GF-D8 (cell line): Measurements from ENCODE around the gene SCN1B.
A peak's percentile ranks its signal among the peaks of the same experiment; 100 is the strongest.
"Not testable (repeated sequence)": the region's sequence is repeated elsewhere in the genome, so short reads cannot be mapped to it uniquely, and the experiment has no call there.

Experiments
- DNase-seq: peaks from one replicate; lab custom pipeline; 2025; lab: John Stamatoyannopoulos, UW

The SCN1B gene

GRCh38 chr19:35000647-35001501 is 29.4 kb upstream of the SCN1B start:
- peak; percentile 50 for DNase-seq

GRCh38 chr19:35002037-35002535 is 28.2 kb upstream of the SCN1B start:
- no peak for DNase-seq

- no peak for DNase-seq
Observed at GRCh38 chr19:35004517-35005255, 25.6 kb upstream of the SCN1B start.

GRCh38 chr19:35005256-35005977 is 24.9 kb upstream of the SCN1B start:
- no peak for DNase-seq

DNA sequence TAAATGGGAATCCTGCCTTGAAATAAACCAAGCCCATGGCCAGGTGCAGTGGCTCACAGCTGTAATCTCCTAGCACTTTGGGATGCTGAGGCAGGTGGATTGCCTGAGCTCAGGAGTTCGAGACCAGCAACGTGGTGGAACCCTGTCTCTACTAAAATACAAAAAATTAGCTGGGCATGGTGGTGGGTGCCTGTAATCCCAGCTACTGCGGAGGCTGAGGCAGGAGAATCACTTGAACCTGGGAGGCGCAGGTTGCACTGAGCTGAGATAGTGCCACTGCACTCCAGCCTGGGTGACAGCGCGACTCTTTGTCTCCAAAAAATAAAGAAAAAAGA is 24.3 kb upstream of the SCN1B start:
- not testable (repeated sequence) for DNase-seq

- no peak for DNase-seq
Observed at GRCh38 chr19:35006342-35006998, 23.8 kb upstream of the SCN1B start.

DNA sequence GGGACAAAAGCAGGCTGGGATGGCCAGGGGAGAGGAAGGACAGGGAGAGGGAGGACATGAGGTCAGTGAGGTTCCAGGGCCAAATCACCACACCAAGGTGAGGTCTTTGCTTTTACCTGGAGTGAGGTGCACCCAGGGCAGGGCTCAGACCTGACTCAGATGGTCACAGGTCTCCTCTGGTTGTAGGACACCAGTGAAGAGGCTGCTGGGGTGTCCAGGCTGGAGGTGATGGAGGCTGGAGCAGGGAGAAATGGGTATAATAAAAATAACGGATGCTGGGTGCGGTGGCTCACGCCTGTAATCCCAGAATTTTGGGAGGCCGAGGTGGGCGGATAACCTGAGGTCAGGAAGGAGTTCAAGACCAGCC is 23.3 kb upstream of the SCN1B start:
- no peak for DNase-seq

GRCh38 chr19:35007427-35007826 is 22.8 kb upstream of the SCN1B start:
- not testable (repeated sequence) for DNase-seq

DNA sequence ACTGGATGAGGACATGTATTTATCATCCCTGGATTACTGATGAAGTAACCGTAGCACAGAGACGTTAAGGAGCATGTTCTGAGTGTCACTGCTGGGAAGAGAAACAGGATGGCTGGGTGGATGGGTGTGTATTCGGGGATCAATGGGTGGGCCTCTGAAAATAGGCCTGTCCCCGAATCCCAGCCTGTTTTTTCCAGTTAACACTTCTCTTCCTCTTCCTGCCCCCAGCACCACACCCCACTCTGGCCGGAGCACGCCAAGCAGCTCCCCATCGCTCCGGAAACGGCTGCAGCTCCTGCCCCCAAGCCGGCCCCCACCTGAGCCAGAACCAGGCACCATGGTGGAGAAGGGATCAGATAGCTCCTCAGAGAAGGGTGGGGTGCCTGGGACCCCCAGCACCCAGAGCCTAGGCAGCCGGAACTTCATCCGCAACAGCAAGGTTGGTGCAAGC is 21.4 kb upstream of the SCN1B start:
- DNase-seq = no peak

DNA sequence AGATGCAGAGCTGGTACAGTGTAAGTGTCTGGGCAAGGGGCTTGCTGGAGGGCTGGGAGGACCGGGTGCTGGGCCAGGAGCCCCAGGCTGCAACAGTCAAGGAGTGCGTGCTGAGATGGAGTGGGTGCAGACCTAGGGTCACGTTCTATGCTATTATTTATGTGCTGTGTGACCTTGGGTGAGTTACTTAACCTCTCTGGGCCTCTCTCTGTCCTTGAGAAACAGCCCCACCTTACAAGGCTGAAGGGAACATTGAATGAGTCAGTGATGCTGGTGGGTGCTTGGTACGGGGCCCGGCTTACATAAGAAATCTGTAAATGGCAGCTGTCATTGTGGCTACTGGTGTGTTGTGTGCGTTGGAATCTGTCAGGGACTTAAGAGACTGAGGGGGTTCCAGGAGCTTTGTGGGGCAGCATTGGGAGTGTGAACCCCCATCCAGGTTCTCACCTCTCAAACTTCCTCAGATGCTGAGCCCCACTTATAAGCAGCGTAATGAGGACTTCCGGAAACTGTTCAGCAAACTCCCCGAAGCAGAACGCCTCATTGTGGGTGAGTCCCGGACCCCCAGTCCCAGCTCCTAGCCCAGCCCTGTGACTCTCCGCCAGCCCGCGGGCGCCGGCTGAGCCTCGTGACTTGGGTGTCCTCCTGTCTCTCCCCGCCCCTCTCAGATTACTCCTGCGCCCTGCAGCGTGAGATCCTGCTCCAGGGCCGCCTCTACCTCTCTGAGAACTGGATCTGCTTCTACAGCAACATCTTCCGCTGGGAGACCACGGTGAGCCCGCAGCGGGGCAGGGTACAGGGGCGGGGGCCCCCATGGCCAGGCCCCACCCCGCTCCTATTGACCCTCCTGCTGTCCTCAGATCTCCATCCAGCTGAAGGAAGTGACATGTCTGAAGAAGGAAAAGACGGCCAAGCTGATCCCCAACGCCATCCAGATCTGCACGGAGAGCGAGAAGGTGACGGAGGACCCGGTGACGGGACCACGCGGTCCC is 20.6 kb upstream of the SCN1B start:
- no peak for DNase-seq

GRCh38 chr19:35011091-35011689 is 19.1 kb upstream of the SCN1B start:
- DNase-seq = no peak

DNA sequence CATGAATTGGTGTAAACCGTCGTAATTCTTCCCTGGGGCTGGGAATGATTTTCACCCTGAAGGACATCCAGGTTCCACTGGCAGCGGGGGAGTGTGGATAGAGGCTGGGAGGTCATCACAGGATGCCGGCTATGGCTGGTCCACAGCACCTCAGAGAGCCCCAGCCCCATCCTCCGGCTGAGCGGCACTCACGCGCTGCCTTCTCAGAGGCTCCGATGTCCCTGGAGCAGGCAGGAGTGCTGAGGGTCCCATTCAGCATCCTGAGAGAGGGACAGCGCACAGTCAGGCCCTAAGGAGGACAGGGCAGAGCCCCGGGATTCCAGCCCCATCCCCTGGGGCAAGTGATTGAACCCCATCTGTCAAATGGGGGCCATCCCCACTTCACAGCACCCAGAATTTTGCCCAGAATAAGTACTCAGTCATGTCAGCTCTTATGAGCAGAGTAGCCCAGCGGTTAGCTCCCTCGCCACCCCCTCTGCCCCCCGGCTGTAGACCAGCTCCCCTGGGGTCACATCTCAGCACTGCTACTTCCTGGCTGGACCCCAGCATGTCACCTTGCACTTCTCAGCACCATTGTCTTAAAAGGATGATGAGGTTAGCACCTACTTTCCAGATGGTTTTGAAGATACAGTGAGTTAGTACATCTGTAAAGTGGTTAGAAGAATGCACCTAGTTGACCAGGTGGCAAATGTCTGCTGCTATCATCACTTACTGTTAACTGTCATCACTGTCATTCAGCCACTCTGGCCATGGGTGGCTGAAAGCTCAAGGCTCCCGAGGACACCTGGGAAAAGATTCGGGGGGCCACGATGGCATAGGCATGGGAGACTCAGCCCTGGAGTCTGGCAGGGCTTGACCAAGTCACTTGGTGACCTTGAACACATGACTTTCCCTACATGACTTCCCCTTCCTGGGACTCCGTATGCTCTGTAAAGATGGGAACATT is 18.3 kb upstream of the SCN1B start:
- DNase-seq = no peak

DNA sequence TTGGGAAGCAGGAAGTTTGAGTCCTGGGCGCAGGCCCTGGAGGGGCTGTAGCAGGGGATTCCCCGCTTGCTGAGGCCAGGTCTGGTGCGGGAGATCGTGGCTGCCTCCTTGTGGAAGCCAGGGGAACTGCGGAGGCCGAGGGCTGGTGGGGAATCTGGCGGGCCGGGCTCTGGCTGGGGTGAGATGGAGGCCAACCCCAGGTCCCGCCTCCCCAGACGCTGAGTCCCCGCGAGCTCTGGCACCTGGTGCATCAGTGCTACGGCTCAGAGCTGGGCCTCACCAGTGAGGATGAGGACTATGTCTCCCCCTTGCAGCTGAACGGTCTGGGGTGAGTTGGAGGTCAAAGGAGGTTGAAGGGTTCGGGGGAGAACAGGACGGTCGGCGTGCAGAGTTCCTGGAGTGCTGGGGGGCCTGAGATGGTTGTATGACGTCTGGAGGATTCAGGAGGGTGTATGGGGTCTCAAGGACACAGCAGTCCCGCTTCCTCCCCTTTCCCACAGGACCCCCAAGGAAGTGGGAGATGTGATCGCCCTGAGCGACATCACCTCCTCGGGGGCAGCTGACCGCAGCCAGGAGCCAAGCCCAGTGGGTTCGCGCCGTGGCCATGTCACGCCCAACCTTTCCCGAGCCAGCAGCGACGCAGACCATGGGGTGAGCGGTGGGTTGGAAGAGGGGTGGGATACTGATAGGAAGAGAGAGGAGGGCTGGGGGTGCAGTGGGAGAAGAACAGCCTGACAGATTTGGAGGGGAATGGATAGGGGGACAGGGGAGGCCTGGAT is 17.0 kb upstream of the SCN1B start:
- no peak for DNase-seq

- DNase-seq = peak; percentile 83
Observed at GRCh38 chr19:35013820-35014754, 16.2 kb upstream of the SCN1B start.

- not testable (repeated sequence) for DNase-seq
Observed at GRCh38 chr19:35014774-35015173, 15.5 kb upstream of the SCN1B start.

GRCh38 chr19:35015270-35015953 is 14.9 kb upstream of the SCN1B start:
- DNase-seq = no peak

DNA sequence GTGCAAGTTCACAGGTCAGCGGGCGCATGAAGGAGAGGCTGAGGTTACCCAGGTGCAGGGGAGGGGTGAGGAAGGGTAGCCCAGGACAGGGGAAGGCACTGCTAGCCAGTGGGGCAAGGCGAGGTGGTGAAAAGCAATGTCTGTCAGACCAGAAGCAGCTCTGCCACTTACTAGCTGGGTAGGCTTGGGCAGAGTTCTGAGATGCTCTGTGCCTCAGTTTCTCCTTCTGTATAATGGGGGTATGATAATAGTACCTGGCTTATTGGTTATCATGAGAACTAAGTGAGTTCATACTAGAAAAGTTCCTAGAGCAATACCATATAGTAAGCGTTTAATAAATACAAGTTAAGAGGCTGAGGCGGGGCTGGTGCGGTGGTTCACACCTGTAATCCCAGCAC is 14.3 kb upstream of the SCN1B start:
- DNase-seq = no peak
